GM04504 (cell line): ENCODE data around the gene FAHD2A.
"Not testable (repeated sequence)": the region's sequence is repeated elsewhere in the genome, so short reads cannot be mapped to it uniquely, and the experiment has no call there.

Source experiments
- DNase-seq: peaks from one replicate; pipeline ENCODE4 v3.0.0-alpha.2; 2012; ENCODE audit warnings: low read depth

FAHD2A gene

DNA sequence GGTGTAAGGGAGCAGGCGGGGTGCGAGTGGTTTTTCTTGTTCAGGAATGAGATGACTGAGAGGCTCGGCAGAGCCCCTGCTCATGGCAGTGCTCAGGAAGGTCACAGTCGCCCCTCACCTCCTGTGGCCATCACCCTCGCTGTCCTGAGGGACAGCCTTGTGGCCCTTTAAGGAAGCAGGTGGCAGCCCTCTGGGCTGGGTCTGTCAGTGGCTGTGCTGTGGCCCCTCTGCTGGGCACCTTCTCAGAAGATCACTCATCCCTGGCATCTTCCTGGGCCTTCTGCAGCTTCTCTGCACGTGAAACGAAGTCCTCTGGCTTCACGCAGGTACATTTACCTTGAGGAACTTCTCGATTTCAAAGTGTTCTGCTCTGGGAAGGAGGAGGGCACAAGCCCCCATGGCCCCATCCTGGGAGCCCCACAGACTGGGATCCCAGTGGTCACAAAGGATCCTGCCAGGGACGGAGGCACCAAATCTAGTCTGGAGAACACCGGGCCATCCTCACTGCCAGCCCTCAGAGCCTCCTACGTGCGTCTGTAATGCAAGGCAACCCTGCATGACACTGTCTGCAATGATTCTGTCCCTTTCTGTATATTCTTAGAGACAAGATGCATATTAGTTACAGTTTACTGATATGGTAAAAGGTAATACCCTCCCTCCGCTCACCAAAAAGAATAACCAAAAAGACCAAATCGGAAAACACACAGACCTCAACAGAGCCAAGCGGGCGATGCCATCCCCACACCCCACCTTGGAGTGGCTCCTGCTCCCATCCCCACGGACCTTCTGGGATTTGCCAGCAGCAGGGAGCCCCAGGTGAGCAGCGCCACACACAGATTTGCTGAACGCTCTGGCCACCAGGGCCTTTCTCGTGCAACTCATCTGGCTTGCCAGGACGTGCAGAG lies 25.9 kb upstream of the FAHD2A start:
- no peak for DNase-seq

DNA sequence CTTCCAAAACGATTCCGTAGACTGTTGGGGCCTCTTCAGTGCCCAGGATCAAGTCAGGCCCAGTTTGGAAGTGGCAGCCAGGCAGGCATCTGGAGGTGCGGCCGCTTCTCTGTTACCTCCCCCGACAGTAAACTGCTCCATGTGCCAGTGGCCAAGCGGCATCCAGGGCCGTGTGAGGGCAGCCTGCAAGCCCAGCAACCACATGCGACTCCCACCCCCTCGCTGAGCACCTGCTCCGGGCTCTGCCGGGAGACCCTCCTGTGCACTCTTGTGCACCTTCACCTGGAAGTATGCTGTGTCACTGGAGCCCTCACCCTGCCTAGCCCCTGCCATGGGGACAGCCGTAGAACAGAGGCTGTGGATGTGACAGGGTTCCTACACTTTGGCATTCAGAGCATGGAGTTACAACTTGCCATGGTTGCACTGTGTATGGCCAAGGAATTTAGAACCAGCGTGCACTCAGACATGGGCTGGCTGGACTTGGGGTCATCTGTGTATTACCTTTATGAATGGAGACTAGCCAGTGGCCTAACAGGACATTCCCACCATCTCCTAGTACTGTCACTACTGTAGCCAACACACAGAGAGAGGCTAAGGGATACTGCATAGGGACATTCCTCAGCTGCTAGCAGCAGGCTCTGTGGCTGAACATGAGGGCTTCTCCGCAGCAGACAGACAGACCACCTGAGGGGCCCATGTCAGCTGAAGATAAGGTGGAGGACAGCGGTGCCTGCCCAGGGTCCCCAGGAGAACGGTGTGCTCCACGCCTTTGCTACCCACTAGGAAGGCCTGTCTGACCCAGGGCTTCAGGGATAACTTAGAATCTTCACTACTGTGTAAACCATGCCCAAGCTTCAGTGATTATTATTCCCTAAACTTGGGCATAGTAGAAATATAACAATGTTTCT lies 25.0 kb upstream of the FAHD2A start:
- no peak for DNase-seq

- not testable (repeated sequence) for DNase-seq
Measured at GRCh38 chr2:95378281-95378680, 24.2 kb upstream of the FAHD2A start.

- DNase-seq, result no peak
Measured at GRCh38 chr2:95379371-95379831, 23.1 kb upstream of the FAHD2A start.

DNA sequence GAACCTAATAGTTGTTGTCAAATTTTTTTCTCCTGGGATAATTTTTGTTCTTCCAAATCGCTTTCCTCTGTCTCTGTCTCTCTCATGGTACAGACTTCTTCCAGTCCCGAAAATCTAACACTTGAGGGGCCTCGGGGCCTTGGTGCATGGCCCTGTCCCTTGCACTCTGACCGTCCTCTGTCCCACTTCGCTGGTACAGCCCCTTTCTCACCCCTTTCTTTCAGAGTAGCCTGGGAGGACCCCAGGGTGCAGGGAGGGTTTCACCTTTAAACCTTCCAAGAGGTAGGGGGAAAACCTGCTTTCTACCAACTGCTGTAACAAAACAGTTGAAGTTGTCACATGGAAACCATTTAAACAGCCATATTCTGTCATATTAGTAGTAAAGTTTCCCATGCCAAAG lies 22.2 kb upstream of the FAHD2A start:
- DNase-seq, result no peak

GRCh38 chr2:95380731-95381130 lies 21.8 kb upstream of the FAHD2A start:
- DNase-seq, result no peak

DNA sequence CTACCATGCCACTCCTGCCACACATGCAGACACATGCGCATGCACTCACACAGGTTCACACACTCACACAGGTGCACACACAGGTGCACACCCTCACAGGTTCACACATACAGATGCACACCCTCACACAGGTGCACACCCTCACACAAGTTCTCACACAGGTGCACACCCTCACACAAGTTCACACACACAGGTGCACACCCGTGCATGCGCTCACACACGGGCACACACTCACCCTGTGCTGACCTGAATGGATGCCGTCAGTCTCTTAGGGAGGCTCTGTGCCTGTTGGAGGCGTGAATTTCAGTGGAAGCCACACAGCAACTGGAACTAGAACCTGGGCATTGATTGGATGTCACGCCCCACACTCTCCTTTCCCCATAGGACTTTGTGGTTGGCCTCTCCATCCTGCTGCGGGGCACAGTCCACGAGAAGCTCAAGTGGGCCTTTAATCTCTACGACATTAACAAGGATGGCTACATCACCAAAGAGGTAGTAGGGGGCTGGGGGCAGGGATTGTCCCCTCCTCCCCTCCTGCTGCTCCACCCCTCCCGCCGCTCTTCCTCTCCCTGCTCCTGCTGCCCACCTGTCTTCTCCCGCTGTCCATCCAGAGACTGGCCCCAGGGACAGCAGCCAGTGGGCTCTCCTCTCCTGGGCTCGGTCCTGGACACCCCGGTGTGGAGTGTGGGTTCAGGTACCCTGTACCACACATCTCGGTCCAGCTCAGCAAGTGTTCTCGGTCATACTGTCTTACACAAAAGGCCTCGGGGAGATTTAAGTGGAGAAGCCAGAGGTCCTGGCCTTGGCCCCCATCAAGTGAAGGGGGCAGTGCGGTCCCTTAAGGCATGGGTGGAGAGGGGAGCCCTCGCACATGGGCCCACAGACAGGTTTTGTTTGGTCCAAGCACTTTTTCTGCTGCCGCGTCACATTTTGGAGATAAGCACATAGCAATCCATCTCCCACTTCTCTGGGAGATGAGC lies 21.0 kb upstream of the FAHD2A start:
- DNase-seq, result no peak

GRCh38 chr2:95382192-95382591 lies 20.3 kb upstream of the FAHD2A start:
- no peak for DNase-seq

DNA sequence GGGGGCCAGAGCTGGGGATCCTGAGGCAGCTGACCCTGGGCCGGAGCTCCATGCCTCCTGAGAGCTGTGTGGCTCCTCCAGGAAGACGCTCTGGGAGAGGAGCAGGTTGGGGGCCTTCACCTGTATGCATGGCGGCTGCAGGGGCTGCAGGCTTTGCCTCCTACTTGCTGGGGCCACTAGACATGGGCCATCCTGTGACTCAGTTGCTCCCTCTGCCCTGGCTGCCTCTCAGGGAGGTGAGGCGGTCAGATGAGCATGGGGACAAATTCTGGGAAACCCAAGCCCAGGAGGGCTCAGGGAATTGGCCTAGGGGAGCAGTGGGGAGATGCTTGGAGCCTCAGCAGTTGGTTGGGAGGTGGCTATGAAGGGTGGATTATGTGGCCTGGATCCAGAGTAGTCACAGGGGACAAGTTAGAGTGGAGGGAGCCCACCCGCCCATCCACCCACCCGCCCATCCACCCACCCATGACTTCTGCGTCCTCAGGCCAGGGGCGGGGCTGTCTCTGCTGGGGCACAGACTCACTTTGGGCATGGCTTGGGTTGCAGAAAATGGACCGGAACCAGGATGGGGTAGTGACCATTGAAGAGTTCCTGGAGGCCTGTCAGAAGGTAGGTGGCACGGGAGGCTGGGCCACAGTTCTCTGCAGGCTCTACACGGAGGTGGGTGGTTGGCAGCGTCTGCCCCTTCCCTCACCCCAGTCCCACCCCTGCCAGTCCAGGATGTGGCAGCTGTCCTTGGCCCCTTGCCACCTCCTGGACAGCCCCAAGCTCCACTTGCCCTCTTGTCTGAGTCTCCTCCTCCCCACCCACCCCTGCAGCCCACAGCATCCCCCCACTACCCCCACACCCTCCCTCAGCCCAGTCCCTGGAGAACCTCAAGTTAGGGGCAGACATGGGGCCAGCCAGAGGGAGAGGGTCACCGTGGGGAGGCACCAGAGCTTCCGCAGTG lies 19.5 kb upstream of the FAHD2A start:
- DNase-seq, result no peak

GRCh38 chr2:95383635-95384027 lies 18.9 kb upstream of the FAHD2A start:
- DNase-seq, result no peak

DNA sequence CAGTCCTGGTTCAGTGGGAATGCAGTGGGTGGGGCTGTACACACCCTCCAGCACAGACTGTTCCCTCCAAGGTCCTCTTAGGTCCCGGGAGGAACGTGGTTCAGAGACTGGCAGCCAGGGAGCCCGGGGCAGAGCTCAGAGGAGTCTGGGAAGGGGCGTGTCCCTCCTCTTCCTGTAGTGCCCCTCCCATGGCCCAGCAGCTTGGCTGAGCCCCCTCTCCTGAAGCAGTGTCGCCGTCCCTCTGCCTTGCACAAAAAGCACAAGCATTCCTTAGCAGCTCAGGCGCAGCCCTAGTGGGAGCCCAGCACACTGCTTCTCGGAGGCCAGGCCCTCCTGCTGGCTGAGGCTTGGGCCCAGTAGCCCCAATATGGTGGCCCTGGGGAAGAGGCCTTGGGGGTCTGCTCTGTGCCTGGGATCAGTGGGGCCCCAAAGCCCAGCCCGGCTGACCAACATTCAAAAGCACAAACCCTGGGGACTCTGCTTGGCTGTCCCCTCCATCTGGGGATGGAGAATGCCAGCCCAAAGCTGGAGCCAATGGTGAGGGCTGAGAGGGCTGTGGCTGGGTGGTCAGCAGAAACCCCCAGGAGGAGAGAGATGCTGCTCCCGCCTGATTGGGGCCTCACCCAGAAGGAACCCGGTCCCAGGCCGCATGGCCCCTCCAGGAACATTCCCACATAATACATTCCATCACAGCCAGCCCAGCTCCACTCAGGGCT lies 17.5 kb upstream of the FAHD2A start:
- DNase-seq, result no peak

DNA sequence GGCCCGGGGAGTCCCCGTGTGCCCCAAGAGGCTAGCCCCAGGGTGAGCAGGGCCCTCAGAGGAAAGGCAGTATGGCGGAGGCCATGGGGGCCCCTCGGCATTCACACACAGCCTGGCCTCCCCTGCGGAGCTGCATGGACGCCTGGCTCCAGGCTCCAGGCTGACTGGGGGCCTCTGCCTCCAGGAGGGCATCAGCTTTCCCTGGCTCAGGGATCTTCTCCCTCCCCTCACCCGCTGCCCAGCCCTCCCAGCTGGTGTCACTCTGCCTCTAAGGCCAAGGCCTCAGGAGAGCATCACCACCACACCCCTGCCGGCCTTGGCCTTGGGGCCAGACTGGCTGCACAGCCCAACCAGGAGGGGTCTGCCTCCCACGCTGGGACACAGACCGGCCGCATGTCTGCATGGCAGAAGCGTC lies 16.9 kb upstream of the FAHD2A start:
- DNase-seq, result no peak

DNA sequence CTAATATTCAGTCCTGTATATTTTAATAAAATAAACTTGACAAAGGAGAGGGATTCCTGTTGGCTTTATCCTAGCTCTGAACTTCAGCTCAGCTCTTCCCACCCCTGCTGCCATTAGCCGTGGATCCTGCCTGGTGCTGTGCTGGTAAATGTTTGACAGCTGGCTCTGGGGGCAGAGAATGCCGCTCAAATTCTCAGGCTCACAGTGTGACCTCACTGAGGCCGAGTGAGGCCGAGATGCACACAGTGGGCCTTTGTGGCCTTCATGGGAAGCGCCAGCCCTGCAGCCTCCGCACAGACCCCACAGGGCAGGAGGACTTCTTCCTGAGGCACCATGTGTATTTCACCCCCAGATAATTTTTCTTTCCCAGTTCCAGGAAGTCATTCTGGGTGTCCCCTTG lies 16.5 kb upstream of the FAHD2A start:
- no peak for DNase-seq

- no peak for DNase-seq
Measured at GRCh38 chr2:95387358-95387757, 15.2 kb upstream of the FAHD2A start.

- DNase-seq, result no peak
Measured at GRCh38 chr2:95388091-95388692, 14.3 kb upstream of the FAHD2A start.

DNA sequence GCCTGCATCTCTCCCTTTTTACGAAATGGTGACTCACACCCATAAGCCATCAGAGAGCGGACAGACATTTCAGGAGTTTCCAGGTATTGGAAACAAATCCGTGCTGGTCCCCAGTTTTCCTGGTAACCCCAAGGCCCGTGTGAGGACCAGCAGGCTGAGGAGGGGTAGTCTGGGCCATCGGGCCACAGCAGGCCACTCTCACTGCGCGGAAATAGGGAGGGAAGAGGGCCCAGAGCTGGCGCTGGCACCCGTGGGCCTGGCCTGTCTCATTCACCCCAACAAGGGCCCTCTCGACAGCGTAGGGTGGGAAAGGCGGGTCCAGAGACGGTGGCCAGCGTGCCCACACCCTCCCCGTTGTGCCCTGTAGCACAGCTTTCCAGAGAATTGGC lies 13.7 kb upstream of the FAHD2A start:
- DNase-seq, result no peak

GRCh38 chr2:95389245-95390119 lies 13.0 kb upstream of the FAHD2A start:
- DNase-seq, result peak; percentile 25

- no peak for DNase-seq
Measured at GRCh38 chr2:95390272-95390880, 12.1 kb upstream of the FAHD2A start.
